ENCODE results near the gene CTTN. TPM values are rescaled to one million over a fixed set of nuclear protein-coding genes. Genes with fewer than 3 reads are reported as not detected.

The CTTN gene
- total RNA-seq, 4 donors from 2014 or later: 253 to 417 (median 342) TPM

- no peak for TF ChIP-seq EP300 (IDR thresholded peaks at IDR 0.05)
- TF ChIP-seq CTCF (IDR thresholded peaks at IDR 0.05): no peak
- no peak for TF ChIP-seq POLR2A (IDR thresholded peaks at IDR 0.05)
- peaks cover 0 to 8% (median 0%) of the 10 kb centered on the region in 4 donors for H3K4me1 ChIP-seq
- 71 to 73% methylated on average over 19 of the region's 19 CpGs for WGBS, 2 donors
These were observed 70.2 kb downstream of the CTTN start for GRCh38 chr11:70468256-70469195.

GRCh38 chr11:70470127-70470526 lies 71.8 kb downstream of the CTTN start:
- H3K36me3 ChIP-seq: no peaks in the 10 kb centered on the region
- TF ChIP-seq POLR2A (IDR thresholded peaks at IDR 0.05): no peak
- TF ChIP-seq CTCF (IDR thresholded peaks at IDR 0.05): no peak
- TF ChIP-seq EP300 (IDR thresholded peaks at IDR 0.05): no peak

More at GRCh38 chr11:70468256-70469195, 70.2 kb downstream of the CTTN start:
- Histone ChIP-seq H3K4me3 (no peak overlapping the region), H3K9me3 (no peaks in the 10 kb centered on the region), H3K27ac (no peak overlapping the region), H3K36me3 (no peaks in the 10 kb centered on the region), H3K27me3 (no peaks in the 10 kb centered on the region)
- DNase-seq (ENCODE audit: low spot score in 2 of 2): no peak

GRCh38 chr11:70471254-70471653 lies 72.9 kb downstream of the CTTN start:
- no peaks in the 10 kb centered on the region for H3K36me3 ChIP-seq
- peak in 1 of 2 donors; percentile 24 for DNase-seq (ENCODE audit: low spot score in 2 of 2)
- no peak for TF ChIP-seq POLR2A (IDR thresholded peaks at IDR 0.05)
- TF ChIP-seq CTCF (IDR thresholded peaks at IDR 0.05): peak in 1 of 5 experiments; percentile 22
- WGBS, 2 donors: 28 to 30% methylated on average over 7 of the region's 7 CpGs
- no peak overlapping the region for H3K4me3 ChIP-seq
- H3K27me3 ChIP-seq: no peaks in the 10 kb centered on the region
- peaks cover 0 to 8% (median 0%) of the 10 kb centered on the region in 4 donors for H3K4me1 ChIP-seq
- no peaks in the 10 kb centered on the region for H3K9me3 ChIP-seq
- H3K27ac ChIP-seq: no peak overlapping the region

More at GRCh38 chr11:70470127-70470526, 71.8 kb downstream of the CTTN start:
- Histone ChIP-seq H3K9me3 (no peaks in the 10 kb centered on the region), H3K27me3 (no peaks in the 10 kb centered on the region), H3K4me1 (peaks cover 0 to 8% (median 0%) of the 10 kb centered on the region in 4 donors), H3K27ac (no peak overlapping the region), H3K4me3 (no peak overlapping the region)
- no peak for DNase-seq (ENCODE audit: low spot score in 2 of 2)
- WGBS, 2 donors: 70 to 74% methylated on average over 6 of the region's 6 CpGs

GRCh38 chr11:70472240-70472639 lies 73.9 kb downstream of the CTTN start:
- WGBS, 2 donors: 93 to 95% methylated on average over 9 of the region's 9 CpGs
- no peak overlapping the region for H3K4me3 ChIP-seq
- DNase-seq (ENCODE audit: low spot score in 2 of 2): no peak
- H3K27me3 ChIP-seq: no peaks in the 10 kb centered on the region
- H3K36me3 ChIP-seq: no peaks in the 10 kb centered on the region
- H3K9me3 ChIP-seq: no peaks in the 10 kb centered on the region
- peaks cover 0 to 5% (median 0%) of the 10 kb centered on the region in 4 donors for H3K4me1 ChIP-seq
- no peak overlapping the region for H3K27ac ChIP-seq
- no peak for TF ChIP-seq EP300 (IDR thresholded peaks at IDR 0.05)
- no peak for TF ChIP-seq CTCF (IDR thresholded peaks at IDR 0.05)
- no peak for TF ChIP-seq POLR2A (IDR thresholded peaks at IDR 0.05)

All from tibial nerve (tissue), 4 donors.